Erythroblast (primary cell): Measurements from ENCODE around the gene THEM5.

Experiments
- DNase-seq, 2 experiments: peaks; one replicate each; lab custom pipeline; 2025; lab: John Stamatoyannopoulos, UW
- GATA1 ChIP-seq: IDR thresholded peaks from 2 replicates; pipeline ENCODE4 v1.6.1; 2011; ENCODE audit warnings: low read depth, mild to moderate bottlenecking, control low read depth, low read length, moderate library complexity
- POLR2A ChIP-seq: IDR thresholded peaks from 2 replicates; pipeline ENCODE4 v1.6.1; 2011; ENCODE audit warnings: mild to moderate bottlenecking, low read length

Gene THEM5

GRCh38 chr1:151799179-151800022 is 54.1 kb downstream of the THEM5 start:
- DNase-seq = no peak
- TF ChIP-seq GATA1 (no peak), POLR2A (no peak)

GRCh38 chr1:151798571-151798970 is 54.9 kb downstream of the THEM5 start:
- no peak for DNase-seq
- no peak for TF ChIP-seq POLR2A
